HEK293 (cell line): ENCODE data around the gene SF1.

Experiments used
- CTCF ChIA-PET: fragments of 350-600 bp; formaldehyde crosslinking; extraction: SDS; loops from one replicate; lab custom pipeline; 2021; ENCODE audit warnings: antibody characterized with exemption; lab: Yijun Ruan, JAX
- POLR2A ChIA-PET: fragments of 300-600 bp; formaldehyde crosslinking; extraction: SDS; loops from one replicate; lab custom pipeline; 2020; ENCODE audit warnings: antibody characterized with exemption, inconsistent platforms; lab: Yijun Ruan, JAX
- H3K27ac ChIP-seq: fragments of 200-500 bp; sonication (Bioruptor generic); 2 replicates; pipeline ENCODE4 v1.5.1; 2014; ENCODE audit warnings: low read depth, low read length, control low read depth, inconsistent platforms; ENCODE audit errors: extremely low read depth
- H3K36me3 ChIP-seq, 2 experiments: fragments of 200-500 bp in 1 of 2; sonication (Bioruptor generic) in 1 of 2; 1 replicate in 1 of 2; 2 replicates in 1 of 2; pipeline ENCODE4 v1.5.1; 2014 to 2017; ENCODE audit warnings: inconsistent platforms in 2 of 2, low read length in 2 of 2; ENCODE audit not compliant: control insufficient read depth in 2 of 2, insufficient read depth in 1 of 2
- H3K4me1 ChIP-seq: fragments of 200-500 bp; sonication (Bioruptor generic); 2 replicates; pipeline ENCODE4 v1.5.1; 2014; ENCODE audit warnings: mild to moderate bottlenecking, low read length, inconsistent platforms; ENCODE audit not compliant: control insufficient read depth, insufficient read depth
- H3K4me3 ChIP-seq: 2 replicates; pipeline ENCODE4 v1.5.1; 2011; ENCODE audit warnings: low read depth, mild to moderate bottlenecking, control low read depth, low read length, moderate library complexity
- H3K9me3 ChIP-seq: fragments of 200-500 bp; sonication (Bioruptor generic); 2 replicates; pipeline ENCODE4 v1.5.1; 2014; ENCODE audit warnings: low read depth, low read length, inconsistent platforms; ENCODE audit not compliant: control insufficient read depth, insufficient read depth
- GLIS2 ChIP-seq: fragments of 450-650 bp; formaldehyde crosslinking; IDR thresholded peaks from 2 replicates; pipeline ENCODE4 v1.5.1; 2016; ENCODE audit warnings: missing biosample characterization, missing genetic modification characterization
- OVOL3 ChIP-seq: fragments of 450-650 bp; formaldehyde crosslinking; IDR thresholded peaks from 2 replicates; pipeline ENCODE4 v1.5.1; 2016; ENCODE audit warnings: missing biosample characterization, missing genetic modification characterization
- SALL2 ChIP-seq: fragments of 450-650 bp; formaldehyde crosslinking; IDR thresholded peaks from 2 replicates; pipeline ENCODE4 v1.5.0; 2017; ENCODE audit warnings: missing biosample characterization, mild to moderate bottlenecking, missing genetic modification characterization, borderline replicate concordance
- ZBTB17 ChIP-seq: fragments of 450-650 bp; formaldehyde crosslinking; IDR thresholded peaks from 2 replicates; pipeline ENCODE4 v1.5.1; 2016; ENCODE audit warnings: missing biosample characterization, missing genetic modification characterization
- ZFHX2 ChIP-seq: fragments of 450-650 bp; formaldehyde crosslinking; conservative IDR thresholded peaks from 2 replicates; pipeline ENCODE4 v1.5.1; 2016; ENCODE audit warnings: missing biosample characterization, missing genetic modification characterization
- ZNF398 ChIP-seq: fragments of 450-650 bp; formaldehyde crosslinking; IDR thresholded peaks from 2 replicates; pipeline ENCODE4 v1.5.1; 2017; ENCODE audit warnings: missing biosample characterization, missing genetic modification characterization
- ZNF433 ChIP-seq: fragments of 450-650 bp; formaldehyde crosslinking; IDR thresholded peaks from 2 replicates; pipeline ENCODE4 v1.5.1; 2016; ENCODE audit warnings: missing biosample characterization, missing genetic modification characterization, low read depth
- ZNF488 ChIP-seq: fragments of 450-650 bp; formaldehyde crosslinking; IDR thresholded peaks from 2 replicates; pipeline ENCODE4 v1.5.1; 2016; ENCODE audit warnings: missing biosample characterization, missing genetic modification characterization
- ZNF555 ChIP-seq: fragments of 450-650 bp; formaldehyde crosslinking; conservative IDR thresholded peaks from 2 replicates; pipeline ENCODE4 v1.5.1; 2017; ENCODE audit warnings: missing biosample characterization, mild to moderate bottlenecking, missing genetic modification characterization, inconsistent platforms
- ZNF768 ChIP-seq: fragments of 450-650 bp; formaldehyde crosslinking; IDR thresholded peaks from 2 replicates; pipeline ENCODE4 v1.5.1; 2018; ENCODE audit warnings: missing biosample characterization, mild to moderate bottlenecking, missing genetic modification characterization
- ZNF791 ChIP-seq: fragments of 450-650 bp; formaldehyde crosslinking; IDR thresholded peaks from 2 replicates; pipeline ENCODE4 v1.5.1; 2016; ENCODE audit warnings: missing biosample characterization, missing genetic modification characterization
- ZNF792 ChIP-seq: fragments of 450-650 bp; formaldehyde crosslinking; IDR thresholded peaks from 2 replicates; pipeline ENCODE4 v1.5.1; 2016; ENCODE audit warnings: missing biosample characterization, missing genetic modification characterization
- TF ChIP-seq, protein P1 (sequence below): fragments of 450-650 bp; formaldehyde crosslinking; optimal IDR thresholded peaks from 2 replicates; pipeline ENCODE3; 2016; ENCODE audit warnings: missing biosample characterization, mild to moderate bottlenecking, missing genetic modification characterization
- TF ChIP-seq, protein P2 (sequence below): fragments of 450-650 bp; formaldehyde crosslinking; IDR thresholded peaks from 2 replicates; pipeline ENCODE4 v1.5.1; 2016; ENCODE audit warnings: missing biosample characterization, missing genetic modification characterization
- TF ChIP-seq, protein P3 (sequence below): IDR thresholded peaks from 2 replicates; pipeline ENCODE4 v1.6.1; 2011; ENCODE audit warnings: mild to moderate bottlenecking, low read depth, low read length, borderline replicate concordance

SF1 gene

GRCh38 chr11:64758330-64759079 lies 19.8 kb downstream of the SF1 start:
- Histone ChIP-seq H3K4me1 (no peaks in the 10 kb centered on the region; the same call in 1 of the 2 replicates), H3K9me3 (no peaks in the 10 kb centered on the region), H3K27ac (0 out of 2 replicates have a peak overlapping the region, but pooled peaks have one; percentile 4), H3K4me3 (no peak overlapping the region), H3K36me3 (peaks cover 0 to 18% of the 10 kb centered on the region in 2 experiments; a peak in 1 of 3 replicates)
- TF ChIP-seq, protein P1, sequence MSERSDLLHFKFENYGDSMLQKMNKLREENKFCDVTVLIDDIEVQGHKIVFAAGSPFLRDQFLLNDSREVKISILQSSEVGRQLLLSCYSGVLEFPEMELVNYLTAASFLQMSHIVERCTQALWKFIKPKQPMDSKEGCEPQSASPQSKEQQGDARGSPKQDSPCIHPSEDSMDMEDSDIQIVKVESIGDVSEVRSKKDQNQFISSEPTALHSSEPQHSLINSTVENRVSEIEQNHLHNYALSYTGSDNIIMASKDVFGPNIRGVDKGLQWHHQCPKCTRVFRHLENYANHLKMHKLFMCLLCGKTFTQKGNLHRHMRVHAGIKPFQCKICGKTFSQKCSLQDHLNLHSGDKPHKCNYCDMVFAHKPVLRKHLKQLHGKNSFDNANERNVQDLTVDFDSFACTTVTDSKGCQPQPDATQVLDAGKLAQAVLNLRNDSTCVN (tag by site-specific recombination): no peak
- no peak for TF ChIP-seq ZNF791
- TF ChIP-seq ZNF768 (tag by site-specific recombination): no peak
- no peak for TF ChIP-seq ZNF555 (tag by site-specific recombination)
- TF ChIP-seq, protein P2, sequence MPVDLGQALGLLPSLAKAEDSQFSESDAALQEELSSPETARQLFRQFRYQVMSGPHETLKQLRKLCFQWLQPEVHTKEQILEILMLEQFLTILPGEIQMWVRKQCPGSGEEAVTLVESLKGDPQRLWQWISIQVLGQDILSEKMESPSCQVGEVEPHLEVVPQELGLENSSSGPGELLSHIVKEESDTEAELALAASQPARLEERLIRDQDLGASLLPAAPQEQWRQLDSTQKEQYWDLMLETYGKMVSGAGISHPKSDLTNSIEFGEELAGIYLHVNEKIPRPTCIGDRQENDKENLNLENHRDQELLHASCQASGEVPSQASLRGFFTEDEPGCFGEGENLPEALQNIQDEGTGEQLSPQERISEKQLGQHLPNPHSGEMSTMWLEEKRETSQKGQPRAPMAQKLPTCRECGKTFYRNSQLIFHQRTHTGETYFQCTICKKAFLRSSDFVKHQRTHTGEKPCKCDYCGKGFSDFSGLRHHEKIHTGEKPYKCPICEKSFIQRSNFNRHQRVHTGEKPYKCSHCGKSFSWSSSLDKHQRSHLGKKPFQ: no peak
- TF ChIP-seq ZBTB17 (tag by site-specific recombination): no peak
- TF ChIP-seq GLIS2 (tag by site-specific recombination): no peak
- no peak for TF ChIP-seq SALL2 (tag by site-specific recombination)
- TF ChIP-seq, protein P3, sequence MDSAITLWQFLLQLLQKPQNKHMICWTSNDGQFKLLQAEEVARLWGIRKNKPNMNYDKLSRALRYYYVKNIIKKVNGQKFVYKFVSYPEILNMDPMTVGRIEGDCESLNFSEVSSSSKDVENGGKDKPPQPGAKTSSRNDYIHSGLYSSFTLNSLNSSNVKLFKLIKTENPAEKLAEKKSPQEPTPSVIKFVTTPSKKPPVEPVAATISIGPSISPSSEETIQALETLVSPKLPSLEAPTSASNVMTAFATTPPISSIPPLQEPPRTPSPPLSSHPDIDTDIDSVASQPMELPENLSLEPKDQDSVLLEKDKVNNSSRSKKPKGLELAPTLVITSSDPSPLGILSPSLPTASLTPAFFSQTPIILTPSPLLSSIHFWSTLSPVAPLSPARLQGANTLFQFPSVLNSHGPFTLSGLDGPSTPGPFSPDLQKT: no peak
- TF ChIP-seq ZFHX2 (tag by site-specific recombination): no peak
- no peak for TF ChIP-seq ZNF398 (tag by site-specific recombination)
- no peak for TF ChIP-seq ZNF433 (tag by site-specific recombination)
- TF ChIP-seq ZNF488 (tag by site-specific recombination): no peak
- TF ChIP-seq ZNF792 (tag by site-specific recombination): no peak
- ChIA-PET POLR2A (interaction anchor here (0.5 kb wide), 1 partner anchor 270 kb away, joined by 3 read pairs; no protein-coding TSS in a partner anchor), CTCF (interaction anchor here (0.6 kb wide), 2 partner anchors 14 to 1130 kb away, joined by 3 to 4 read pairs; partner anchors contain the start of gene FIBP)

DNA sequence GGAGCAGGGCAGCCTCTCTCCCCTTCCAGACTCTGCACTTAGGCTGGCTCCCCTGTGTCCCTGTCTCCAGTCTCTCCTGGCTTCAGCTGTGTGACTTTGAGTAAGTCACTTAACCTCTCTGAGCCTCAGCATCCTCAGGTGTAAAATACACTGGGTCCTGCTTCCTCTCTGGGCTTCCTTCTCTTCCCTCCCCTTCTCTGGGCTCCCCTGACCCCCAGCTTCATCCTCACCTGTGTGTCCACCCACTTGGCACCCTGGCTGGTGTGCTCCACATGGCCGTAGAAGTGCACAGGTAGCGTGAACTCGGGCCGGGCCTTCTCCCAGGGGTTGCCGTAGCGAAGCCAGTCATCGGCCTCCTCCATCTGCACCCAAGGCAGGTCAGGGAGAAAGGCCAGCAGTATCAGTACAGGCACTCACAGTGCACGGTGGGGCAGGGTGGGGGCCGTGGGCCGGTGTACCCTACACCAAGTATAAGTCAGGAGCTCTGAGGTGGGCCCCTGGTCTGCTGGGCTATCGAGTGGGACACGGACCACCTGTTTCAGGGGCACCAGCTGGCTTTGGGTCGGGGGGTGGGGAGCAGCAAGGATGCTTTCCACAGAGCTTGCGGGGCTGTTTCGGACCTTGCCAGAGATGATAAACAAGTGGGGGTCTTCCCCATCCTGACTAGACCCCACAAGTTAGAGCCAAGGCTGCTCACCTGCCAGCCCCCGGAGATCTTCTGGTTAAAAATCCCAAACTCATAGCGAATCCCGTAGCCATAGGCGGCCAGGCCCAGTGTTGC lies 20.6 kb downstream of the SF1 start:
- H3K4me3 ChIP-seq: no peak overlapping the region
- POLR2A ChIA-PET: interaction anchor here (0.5 kb wide), 1 partner anchor 35 kb away, joined by 7 read pairs; the partner anchor contains the start of gene NRXN2
- no peaks in the 10 kb centered on the region for H3K9me3 ChIP-seq
- peaks cover 0 to 11% of the 10 kb centered on the region in 2 experiments; a peak in 1 of 3 replicates for H3K36me3 ChIP-seq
- CTCF ChIA-PET: interaction anchor here (0.6 to 1.7 kb wide), 2 partner anchors 10 to 13 kb away, joined by 4 to 7 read pairs; no protein-coding TSS in a partner anchor
- no peaks in the 10 kb centered on the region for H3K4me1 ChIP-seq
- H3K27ac ChIP-seq: no peak overlapping the region
- TF ChIP-seq ZNF768 (tag by site-specific recombination): peak; percentile 71; the same call in 1 of the 2 replicates
- no peak for TF ChIP-seq OVOL3 (tag by site-specific recombination)
